Measurements from ENCODE around the gene CYP24A1.

Gene CYP24A1

DNA sequence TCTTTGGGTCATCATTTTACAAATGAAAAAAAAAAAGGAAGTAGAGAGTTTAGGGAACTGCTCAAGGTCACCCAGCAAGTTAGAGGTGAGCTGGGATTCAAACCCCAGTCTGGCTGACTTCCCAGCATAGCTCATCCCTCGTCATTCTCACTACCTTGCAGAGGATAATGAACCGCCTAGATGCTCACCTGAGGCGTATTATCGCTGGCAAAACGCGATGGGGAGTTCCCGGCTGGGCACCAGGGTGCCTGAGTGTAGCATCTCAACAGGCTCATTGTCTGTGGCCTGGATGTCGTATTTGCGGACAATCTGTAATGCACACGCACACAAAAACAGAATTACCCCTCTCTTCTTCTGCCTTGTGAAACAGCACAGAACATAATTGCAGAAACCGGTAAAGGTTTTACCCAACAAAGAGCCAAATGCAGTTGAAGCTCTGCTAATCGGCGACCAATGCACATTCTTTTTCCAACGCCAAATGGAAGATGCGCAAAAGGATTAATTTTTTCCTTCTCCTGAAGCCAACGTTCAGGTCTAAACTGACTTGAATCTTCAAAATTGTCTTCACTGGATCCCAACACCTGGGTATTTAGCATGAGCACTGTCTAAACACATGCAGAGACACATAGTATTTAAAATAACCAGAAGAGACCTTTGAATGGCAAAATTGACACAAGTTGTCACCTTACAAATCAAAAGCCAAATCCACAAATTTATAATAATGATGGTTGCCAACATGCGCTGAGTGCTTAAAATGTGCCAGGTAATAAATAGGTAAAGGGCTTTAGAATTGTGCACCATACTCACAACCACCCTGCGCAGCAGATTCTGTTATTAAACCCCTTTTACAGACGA lies 16.6 kb downstream of the CYP24A1 start:
- no peak for DNase-seq

DNA sequence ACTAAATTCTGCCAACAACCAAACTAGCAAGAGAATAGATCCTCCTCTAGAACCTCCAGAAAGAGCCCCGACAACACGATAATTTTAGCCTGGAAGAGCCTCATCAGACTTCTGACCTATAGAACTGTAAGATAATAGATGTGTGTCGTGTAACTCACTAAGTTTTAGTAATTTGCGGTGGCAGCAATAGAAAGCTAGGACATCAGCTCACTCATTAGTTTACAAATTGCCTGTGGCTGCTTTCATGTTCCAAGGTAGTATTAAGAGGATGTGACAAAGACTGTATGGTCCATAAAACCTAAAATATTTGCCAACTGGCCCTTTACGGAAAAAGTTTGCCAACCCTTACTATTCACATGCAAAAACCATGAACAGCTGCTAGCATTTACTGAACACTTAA lies 17.3 kb downstream of the CYP24A1 start:
- no peak for DNase-seq

DNA sequence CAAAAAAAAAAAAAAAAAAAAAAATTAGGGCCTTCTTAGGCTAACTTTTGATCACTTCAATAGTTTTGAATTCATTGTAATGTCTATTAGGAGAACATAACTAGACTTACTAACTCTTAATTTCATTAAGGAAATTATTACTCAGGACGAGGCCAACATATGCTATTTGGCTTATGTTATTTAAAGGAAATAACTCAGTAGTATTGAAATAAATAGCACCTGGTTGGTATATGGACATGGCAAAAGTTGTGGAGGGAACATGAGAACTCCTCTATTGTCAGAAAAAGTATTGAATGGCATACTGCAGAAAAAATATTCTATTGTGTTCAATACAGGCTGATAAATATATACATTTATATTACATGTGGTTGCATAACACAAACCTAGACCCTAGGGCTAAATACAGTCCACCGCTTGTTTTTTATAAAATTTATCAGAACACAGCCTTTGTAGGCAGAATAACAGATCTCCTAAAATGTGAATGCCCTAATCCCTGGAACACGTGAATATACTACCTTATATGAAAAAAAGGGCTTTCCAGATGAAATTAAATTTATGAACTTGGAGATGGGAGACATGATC lies 18.0 kb downstream of the CYP24A1 start:
- no peak for DNase-seq

DNA sequence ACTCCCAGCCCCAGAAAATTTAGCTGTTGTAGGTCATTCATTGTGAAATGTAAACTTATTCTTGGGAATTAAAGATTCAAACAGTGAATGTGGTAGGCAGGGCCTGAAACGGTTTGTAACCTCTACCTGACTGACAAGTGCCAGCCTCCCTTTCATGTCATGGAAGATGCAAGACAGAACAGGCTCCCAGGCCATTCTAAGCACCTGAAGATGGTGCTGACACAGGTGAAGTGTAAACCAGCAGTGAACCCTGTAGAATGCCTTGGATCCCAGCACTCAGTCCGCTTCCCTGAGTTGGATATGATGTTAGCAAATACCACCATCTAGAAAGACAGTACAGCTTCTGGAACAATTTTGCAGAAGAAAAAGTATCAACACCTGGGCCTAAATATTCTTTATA lies 19.3 kb downstream of the CYP24A1 start:
- no peak for DNase-seq

DNA sequence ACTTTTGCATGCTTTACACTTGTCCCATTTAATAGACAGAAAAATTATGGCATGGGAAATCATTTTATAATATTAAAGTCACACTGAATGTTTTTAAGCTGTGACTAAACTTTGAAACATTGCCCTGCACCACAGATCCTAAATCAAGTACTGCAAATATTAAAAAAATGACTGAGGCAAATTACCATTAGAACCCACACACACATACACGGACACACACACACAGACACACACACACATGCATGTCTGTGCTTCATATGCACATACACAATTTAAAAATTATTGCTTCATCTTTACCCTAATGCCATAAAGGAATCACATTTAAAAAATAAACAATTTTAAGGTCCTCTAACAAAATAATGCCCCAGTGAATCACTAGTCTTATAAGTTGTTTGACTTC lies 19.9 kb downstream of the CYP24A1 start:
- no peak for DNase-seq

DNA sequence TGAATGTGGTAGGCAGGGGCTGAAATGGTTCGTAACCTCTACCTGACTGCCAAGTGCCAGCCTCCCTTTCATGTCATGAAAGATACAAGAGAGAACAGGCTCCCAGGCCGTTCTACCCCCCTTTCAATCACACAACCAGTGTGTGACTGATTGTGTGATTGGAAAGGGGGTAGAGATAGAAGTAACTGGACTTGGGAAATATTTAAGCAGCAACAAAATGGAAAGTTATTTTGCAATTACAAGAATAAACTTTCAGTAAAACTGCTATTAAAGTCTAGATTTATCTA lies 20.8 kb downstream of the CYP24A1 start:
- DNase-seq, result no peak

DNA sequence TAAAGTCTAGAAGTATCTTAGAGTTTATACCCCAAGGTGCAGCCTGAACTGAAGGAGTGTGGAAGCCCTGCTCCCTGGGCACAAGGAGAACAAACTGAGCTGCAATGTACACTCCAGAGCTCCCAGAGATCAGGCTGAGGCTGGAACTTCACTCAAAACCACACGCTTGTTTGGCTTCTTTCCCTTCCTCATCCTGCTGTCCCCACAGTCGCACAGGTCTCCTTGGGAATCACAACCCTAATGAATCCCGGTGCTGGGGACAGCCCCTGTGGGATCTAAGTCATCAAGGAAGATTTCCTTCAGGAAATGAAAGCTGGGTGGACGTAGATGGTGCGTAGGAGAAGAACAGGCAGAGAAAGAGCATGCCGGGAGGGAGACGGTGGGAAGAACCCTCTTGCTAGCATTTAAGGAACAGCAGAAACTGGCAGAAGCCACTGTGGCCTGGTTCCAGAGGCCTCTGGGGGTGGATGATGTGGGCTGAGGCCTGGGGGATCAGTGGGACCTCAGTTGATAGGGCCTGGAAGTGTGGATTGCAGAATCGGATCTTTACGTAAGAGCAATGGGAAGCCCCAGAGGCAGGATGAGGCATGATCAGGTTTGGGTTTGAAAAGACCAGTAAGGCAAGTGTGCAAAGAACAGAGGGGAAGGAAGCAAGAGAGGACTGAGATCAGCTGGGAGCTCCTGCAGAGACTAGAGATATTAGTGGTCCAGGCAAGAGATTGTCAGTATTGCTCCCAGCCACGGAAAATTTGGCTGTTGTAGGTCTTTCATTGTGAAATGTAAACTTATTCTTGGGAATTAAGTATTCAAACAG lies 21.4 kb downstream of the CYP24A1 start:
- DNase-seq, result no peak

DNA sequence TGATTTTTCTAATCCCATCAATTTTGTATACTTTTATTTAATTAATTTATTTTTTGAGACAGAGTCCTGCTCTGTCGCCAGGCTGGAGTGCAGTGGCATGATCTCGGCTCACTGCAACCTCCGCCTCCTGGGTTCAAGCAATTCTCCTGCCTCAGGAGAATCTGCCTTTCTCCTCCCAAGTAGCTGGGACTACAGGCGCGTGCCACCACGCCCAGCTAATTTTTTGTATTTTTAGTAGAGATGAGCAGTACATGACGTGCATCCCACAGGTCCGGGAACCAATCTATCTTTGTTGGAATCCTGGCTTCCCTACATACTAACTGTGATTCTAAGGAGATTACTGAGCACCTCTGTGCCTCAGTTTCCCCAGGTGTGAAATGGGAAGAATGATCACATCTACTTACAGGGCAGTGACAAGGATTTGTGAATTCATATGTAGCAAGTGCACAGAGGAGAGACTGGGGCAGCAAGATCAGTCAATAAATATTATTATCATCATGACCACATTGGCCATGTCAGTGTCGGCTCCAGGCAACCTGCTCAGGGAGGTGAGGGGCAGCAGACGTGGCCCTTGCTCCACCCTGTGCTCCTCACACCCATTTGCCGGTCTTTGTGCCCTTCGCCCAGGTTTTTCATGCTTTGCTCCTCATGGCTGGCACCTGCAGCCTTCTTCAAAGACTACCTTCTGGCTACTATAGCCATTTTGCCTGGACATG lies 22.1 kb downstream of the CYP24A1 start:
- DNase-seq, result no peak

DNA sequence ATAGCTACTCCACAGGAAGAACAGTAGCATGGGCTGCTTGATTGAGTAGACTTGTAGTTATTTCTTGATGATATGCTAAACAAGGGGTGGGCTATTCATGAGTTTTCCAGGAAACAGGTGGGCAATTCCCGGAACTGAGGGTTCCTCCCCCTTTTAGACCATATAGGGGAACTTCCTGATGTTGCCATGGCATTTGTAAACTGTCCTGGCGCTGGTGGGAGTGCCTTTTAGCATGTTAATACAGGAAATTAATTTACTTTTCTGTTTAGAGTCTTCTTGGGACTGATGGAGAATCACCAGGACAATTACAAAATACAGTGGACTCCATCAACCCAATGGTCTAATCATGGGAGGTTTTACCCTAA lies 22.7 kb downstream of the CYP24A1 start:
- DNase-seq, result no peak

DNA sequence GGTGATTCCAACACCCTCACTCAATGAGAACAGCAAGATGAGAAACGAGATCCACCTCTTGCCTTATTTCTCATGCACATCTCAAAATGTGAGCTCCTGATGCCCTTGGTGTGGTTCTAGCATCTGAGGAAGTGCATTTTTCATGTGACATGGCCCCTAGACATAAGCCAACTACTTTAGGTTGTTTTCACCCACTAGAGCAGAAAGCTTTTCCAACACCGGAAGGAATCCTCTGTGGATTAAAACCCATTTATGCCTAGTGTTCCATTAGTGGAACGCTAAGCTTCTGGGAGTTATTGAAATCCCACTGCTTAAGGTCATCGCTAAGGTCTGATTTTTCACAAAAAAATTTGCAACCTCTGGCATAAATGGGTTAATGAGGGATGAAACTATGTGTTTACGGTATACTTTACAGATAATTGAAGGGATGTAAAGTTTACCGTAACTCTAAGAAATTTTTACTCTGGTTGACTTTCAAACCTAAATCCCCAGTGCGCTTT lies 24.0 kb downstream of the CYP24A1 start:
- no peak for DNase-seq

DNA sequence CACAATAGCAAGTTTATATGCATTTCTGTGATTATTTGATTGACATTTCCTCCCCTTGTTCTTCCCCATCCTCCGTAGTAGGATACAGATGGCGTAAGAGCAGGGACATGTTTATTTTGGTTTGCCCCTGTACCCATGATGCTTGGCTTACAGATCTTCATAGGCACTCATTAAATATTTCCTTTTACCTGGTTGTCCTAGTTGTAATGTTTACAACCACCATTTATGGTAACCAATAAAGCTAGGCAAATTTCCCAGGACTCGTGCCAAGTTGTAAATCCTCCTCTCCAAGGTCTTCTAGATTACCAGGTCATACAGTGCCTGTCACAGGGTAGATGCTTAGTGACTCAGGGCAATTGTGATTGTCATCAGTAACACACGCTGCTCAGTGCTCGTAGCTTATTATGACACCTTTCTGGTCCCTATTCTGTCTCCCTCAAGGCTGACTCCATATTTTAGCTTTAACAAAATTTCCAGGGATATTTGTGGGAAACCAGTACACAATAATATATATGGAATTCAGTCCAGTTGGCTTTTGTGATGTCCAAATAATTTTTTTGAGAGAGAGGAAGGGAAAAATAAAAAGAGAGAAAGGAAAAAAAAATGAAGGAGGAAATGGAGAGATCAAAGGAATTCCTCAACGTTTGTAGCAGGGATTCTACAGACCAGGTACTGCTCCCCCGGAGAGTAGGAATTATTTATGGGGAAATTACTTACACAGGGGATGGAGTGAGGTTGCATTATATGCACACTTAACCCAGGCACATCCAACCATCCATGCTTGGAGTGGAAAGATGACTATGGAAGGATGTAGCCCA lies 24.6 kb downstream of the CYP24A1 start:
- DNase-seq, result no peak

DNA sequence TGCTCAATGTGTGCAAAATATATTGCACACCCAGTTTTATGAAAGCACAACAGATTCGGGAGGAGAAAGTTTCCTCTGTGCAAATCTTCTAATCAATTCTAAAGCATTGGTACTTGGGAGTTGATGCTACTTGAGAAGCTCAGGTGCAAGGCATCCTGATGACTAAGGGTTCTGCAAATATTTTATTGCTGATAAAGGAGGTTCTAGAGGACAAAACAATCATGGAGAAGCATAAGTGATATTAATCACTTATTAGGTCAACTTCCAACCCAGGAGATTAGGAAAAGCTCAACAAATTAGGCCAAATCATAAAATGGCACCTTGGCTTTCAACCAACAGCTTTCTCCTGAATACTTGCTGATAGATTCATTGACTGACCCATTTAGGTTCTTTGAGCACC lies 27.1 kb downstream of the CYP24A1 start:
- DNase-seq, result no peak

DNA sequence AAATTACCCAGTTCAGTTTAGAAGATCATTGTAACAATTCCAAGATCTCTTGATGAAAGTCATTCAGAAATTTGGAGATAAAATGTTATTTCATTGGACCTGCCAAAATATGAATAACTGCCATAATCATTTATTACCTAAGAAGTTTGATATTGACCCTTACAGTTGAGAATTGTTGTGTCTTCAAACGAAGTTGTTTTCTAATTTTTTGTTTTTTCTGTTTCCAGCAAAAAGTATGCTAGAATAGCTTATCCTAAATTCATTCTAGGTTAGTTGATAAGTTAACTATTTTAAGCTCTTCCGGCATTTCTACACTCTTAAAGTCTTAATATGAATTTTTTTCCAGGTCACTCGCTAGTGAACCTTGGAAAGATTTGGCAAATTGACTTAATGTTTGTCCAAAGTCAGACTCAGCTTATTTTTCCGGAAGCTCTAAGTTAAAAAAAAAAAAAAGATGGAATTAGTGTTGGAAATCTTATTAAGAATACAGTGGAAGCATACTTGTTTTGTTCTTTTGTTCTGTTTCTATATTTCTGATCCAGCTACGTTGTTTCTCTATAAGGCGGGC lies 28.9 kb downstream of the CYP24A1 start:
- DNase-seq, result no peak

DNA sequence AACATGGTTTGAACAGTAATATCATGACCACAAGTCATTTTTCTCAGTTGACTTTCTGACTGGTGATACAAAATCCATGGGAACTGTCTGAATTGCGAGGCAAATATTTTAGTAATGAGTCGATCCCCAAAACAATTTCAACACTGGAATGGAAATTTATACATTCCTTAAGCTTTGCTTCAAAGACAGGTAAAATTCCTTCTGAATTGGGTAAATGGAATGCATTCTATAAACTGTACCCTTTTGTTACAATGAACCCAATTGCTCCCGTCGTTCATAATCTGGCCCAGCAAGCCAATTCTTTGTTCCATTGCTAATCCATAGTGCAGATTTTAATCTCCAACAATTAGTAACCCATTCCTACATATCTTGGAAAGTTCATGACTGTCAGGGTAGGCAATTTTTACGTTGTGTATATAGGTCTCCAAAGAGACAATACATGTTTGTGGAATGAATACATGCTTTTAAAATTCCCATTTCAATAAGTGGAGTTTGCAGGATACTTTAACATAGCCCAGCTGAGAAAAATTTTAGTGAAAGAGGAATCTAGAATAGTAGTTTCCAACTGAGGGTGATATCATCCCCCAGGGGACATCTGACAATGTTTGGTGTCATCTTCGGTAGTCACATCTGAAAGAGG lies 32.7 kb downstream of the CYP24A1 start:
- DNase-seq, result no peak

DNA sequence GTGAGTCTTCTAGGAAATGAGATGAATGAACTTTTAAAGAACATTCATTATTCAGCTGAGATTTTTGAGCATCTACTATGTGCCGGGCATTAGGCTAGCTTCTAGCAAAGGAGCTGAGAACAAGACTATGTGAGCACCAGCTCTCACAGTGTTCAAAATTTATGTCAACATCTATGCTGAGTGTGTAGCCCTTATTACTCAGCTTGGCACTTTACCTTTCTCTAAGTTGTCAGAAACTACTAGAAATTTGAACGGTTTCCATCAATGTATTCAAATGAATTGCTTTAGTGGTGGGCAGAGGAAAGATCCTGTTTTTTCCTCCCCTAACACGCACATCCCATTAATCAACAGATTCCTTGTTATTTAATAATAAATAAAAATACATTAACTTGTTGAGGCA lies 33.3 kb downstream of the CYP24A1 start:
- no peak for DNase-seq

DNA sequence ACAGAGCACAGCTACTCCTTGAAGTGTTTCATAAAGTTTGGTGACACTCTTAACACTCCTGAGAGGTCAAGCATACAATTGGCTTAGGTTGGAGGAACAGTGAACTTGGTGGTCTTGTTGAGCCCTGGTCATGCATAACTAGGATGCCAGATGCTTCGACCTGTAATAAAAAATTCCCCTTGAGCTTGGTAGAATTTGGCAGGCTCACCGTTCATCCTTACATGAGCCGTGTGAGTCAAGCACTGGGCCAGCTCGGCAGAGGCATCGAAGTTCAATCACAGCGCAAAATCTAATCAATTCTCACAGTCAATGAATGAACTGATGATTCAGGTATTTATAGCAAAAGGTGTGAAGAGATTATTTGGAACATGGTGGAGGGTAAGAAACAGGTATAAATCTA lies 33.7 kb downstream of the CYP24A1 start:
- no peak for DNase-seq

DNA sequence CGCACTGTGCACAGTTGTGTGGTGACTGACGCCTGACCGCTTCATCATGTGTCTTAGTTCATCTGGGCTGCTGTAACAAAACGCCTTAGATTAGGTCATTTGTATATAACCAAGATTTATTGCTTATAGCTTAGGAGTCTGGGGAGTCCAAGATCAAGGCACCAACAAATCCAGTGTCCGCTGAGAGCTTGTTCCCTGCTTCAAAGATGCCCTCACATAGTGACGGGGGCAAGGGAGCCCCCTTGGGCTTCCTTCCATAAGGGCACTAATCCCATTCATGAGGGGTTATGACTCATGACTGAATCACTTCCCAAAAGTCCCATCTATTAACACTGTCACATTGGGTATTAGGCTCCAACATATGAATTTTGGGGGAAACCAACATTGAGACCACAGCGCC lies 34.6 kb downstream of the CYP24A1 start:
- no peak for DNase-seq

DNA sequence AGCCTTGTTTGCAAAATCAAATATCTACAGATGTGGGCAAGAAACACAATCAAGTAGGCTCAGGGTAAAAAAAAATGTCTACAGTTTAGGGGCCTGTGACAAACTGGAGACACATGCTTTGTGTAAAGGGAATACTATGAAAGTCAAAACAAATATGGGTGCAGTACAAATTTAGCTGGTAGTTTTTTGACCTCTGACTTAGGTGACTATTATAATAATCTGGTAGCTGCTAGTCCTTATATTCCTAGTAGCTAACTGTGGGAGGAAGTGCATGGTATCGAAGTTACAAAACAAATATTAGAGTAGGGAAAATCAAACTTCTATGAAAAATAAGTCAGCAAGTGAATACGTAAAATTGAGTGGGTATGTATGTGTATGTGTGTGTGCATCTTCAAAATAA lies 35.4 kb downstream of the CYP24A1 start:
- DNase-seq, result no peak

DNA sequence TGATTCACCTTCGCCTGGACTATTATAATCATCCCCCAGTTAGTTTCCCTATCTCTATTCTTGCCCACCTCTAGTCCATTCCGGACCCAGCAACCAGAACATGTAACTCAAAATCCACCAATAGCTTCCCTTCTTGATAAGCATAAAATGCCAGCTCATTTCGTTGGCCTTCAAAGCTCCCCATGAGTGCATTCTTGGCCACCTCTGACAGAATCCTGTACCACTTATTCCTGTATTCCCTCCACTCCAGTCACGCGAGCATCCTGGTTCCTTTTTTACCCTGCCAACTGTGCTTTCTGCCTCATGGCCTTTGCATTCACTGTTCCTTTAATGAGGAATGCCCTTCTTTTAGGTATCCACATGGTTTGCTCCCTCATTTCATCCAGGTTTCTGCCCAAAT lies 36.7 kb downstream of the CYP24A1 start:
- no peak for DNase-seq

All from amygdala (tissue), 56 donors.